ENCODE measurements around the gene EXOC3. TPM values are rescaled to one million over a fixed set of nuclear protein-coding genes. Genes with fewer than 3 reads are reported as not detected.

Gene EXOC3
- total RNA-seq, 1 experiment from 2014 or later: 55.0 TPM

- DNase-seq (ENCODE audit: low read depth, low spot score) (no peak), ATAC-seq (no peak)
- ChIA-PET CTCF (no interaction called here), POLR2A (no interaction called here)
- Histone ChIP-seq H3K4me1 (ENCODE audit: control insufficient read depth, insufficient read depth, low read length) (peaks cover 9% of the 10 kb centered on the region), H3K27me3 (ENCODE audit: control insufficient read depth, insufficient read depth, low read length) (no peaks in the 10 kb centered on the region), H3K36me3 (ENCODE audit: control insufficient read depth, insufficient read depth, low read length) (no peaks in the 10 kb centered on the region), H3K4me3 (ENCODE audit: low read depth in 2 of 2, low read length in 2 of 2) (no peak overlapping the region), H3K9me3 (ENCODE audit: control insufficient read depth, insufficient read depth, low read depth, low read length) (no peaks in the 10 kb centered on the region), H3K27ac (ENCODE audit: low read length) (no peak overlapping the region)
- intact Hi-C loops (cut with micrococcal nuclease; ENCODE audit: unreplicated experiment) (no loop called here), in situ Hi-C loops (cut with HindIII; ENCODE audit: low pct_unique_long_range_greater_than_20kb, low sequenced_read_pairs) (no loop called here)
- BruUV-seq (replicated peaks): no TSS peak
- TF ChIP-seq TCF7L2 (IDR thresholded peaks at IDR 0.05; ENCODE audit: low read depth, low read length) (no peak), SIN3A (IDR thresholded peaks at IDR 0.05; ENCODE audit: borderline replicate concordance, insufficient read depth, low read depth, low read length) (no peak), POLR2AphosphoS5 (IDR thresholded peaks at IDR 0.05; ENCODE audit: low read depth, low read length) (no peak)
- TF ChIP-seq, protein P1, sequence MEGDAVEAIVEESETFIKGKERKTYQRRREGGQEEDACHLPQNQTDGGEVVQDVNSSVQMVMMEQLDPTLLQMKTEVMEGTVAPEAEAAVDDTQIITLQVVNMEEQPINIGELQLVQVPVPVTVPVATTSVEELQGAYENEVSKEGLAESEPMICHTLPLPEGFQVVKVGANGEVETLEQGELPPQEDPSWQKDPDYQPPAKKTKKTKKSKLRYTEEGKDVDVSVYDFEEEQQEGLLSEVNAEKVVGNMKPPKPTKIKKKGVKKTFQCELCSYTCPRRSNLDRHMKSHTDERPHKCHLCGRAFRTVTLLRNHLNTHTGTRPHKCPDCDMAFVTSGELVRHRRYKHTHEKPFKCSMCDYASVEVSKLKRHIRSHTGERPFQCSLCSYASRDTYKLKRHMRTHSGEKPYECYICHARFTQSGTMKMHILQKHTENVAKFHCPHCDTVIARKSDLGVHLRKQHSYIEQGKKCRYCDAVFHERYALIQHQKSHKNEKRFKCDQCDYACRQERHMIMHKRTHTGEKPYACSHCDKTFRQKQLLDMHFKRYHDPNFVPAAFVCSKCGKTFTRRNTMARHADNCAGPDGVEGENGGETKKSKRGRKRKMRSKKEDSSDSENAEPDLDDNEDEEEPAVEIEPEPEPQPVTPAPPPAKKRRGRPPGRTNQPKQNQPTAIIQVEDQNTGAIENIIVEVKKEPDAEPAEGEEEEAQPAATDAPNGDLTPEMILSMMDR (IDR thresholded peaks at IDR 0.05): no peak
These were observed 67.5 kb downstream of the EXOC3 start for GRCh38 chr5:510521-510920.

DNA sequence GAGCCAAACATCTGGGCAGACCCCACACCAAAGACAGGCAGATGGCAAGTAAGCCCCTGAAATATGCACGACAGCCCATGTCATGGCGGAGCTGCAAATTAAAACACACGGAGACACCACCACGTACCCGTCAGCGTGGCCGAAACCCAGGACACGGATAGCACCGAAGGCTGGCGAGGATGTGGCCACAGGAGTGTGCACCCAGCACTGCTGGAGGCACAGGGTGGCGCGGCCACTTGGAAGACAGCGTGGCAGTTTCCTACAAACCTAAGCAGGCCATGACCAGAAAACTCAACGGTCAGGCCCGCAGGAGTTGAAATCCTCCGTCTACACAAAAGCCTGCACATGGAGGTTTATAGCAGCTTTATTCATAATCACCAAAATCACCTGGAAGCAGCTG, 68.5 kb downstream of the EXOC3 start:
- H3K36me3 ChIP-seq (ENCODE audit: control insufficient read depth, insufficient read depth, low read length): no peaks in the 10 kb centered on the region
- in situ Hi-C loops (cut with HindIII; ENCODE audit: low pct_unique_long_range_greater_than_20kb, low sequenced_read_pairs): no loop called here
- H3K27me3 ChIP-seq (ENCODE audit: control insufficient read depth, insufficient read depth, low read length): no peaks in the 10 kb centered on the region
- BruUV-seq (replicated peaks): no TSS peak
- H3K4me3 ChIP-seq (ENCODE audit: low read depth in 2 of 2, low read length in 2 of 2): no peak overlapping the region
- DNase-seq (ENCODE audit: low read depth, low spot score) (no peak), ATAC-seq (no peak)
- CTCF ChIA-PET: no interaction called here
- H3K4me1 ChIP-seq (ENCODE audit: control insufficient read depth, insufficient read depth, low read length): peaks cover 1% of the 10 kb centered on the region
- H3K9me3 ChIP-seq (ENCODE audit: control insufficient read depth, insufficient read depth, low read depth, low read length): no peaks in the 10 kb centered on the region
- POLR2A ChIA-PET: no interaction called here
- intact Hi-C loops (cut with micrococcal nuclease; ENCODE audit: unreplicated experiment): no loop called here
- TF ChIP-seq POLR2AphosphoS5 (IDR thresholded peaks at IDR 0.05; ENCODE audit: low read depth, low read length): no peak
- TF ChIP-seq, protein P1 (IDR thresholded peaks at IDR 0.05): no peak
- TF ChIP-seq, protein P2, sequence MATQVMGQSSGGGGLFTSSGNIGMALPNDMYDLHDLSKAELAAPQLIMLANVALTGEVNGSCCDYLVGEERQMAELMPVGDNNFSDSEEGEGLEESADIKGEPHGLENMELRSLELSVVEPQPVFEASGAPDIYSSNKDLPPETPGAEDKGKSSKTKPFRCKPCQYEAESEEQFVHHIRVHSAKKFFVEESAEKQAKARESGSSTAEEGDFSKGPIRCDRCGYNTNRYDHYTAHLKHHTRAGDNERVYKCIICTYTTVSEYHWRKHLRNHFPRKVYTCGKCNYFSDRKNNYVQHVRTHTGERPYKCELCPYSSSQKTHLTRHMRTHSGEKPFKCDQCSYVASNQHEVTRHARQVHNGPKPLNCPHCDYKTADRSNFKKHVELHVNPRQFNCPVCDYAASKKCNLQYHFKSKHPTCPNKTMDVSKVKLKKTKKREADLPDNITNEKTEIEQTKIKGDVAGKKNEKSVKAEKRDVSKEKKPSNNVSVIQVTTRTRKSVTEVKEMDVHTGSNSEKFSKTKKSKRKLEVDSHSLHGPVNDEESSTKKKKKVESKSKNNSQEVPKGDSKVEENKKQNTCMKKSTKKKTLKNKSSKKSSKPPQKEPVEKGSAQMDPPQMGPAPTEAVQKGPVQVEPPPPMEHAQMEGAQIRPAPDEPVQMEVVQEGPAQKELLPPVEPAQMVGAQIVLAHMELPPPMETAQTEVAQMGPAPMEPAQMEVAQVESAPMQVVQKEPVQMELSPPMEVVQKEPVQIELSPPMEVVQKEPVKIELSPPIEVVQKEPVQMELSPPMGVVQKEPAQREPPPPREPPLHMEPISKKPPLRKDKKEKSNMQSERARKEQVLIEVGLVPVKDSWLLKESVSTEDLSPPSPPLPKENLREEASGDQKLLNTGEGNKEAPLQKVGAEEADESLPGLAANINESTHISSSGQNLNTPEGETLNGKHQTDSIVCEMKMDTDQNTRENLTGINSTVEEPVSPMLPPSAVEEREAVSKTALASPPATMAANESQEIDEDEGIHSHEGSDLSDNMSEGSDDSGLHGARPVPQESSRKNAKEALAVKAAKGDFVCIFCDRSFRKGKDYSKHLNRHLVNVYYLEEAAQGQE (IDR thresholded peaks at IDR 0.05; ENCODE audit: insufficient read depth in 1 of 2, low read depth in 2 of 2, low read length in 1 of 2): no peak
- no peak overlapping the region for H3K27ac ChIP-seq (ENCODE audit: low read length)
